ENCODE results near the gene ZNF792.
"Not testable (repeated sequence)": the region's sequence is repeated elsewhere in the genome, so short reads cannot be mapped to it uniquely, and the experiment has no call there.

The ZNF792 gene

DNA sequence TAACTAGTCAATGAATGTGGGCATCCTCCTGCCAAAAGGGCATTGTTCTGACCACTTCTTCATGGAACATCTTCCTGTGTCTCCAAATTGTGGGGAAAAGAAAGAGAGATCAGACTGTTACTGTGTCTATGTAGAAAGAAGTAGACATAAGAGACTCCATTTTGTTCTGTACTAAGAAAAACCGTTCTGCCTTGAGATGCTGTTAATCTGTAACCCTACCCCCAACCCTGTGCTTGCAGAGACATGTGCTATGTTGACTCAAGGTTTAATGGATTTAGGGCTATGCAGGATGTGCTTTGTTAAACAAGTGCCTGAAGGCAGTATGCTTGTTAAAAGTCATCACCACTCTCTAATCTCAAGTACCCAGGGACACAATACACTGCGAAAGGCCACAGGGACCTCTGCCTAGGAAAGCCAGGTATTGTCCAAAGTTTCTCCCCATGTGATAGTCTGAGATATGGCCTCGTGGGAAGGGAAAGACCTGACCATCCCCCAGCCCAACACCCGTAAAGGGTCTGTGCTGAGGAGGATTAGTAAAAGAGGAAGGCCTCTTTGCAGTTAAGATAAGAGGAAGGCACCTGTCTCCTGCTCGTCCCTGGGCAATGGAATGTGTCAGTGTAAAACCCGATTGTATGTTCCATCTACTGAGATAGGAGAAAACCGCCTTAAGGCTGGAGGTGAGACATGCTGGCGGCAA is 43.8 kb downstream of the ZNF792 start:
- peak; percentile 89 for DNase-seq

DNA sequence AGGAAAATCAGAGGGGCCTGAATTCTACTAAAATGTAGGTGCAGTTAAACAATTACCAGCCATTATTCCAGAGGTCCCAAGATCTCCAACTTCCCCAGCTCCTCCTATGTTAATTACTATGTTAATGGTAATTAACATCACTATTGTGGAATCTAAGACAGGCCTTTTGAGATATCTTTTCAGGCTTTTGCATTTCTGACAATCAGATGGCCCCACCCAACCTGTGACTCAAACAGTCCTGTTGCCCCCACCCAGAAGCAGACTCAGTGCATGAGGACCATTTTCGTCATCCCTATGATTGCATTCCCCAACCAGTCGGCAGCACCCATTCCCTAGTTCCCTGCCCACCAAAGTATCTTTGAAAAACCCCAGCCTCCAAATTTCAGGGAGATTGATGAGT is 45.8 kb downstream of the ZNF792 start:
- no peak for DNase-seq

DNA sequence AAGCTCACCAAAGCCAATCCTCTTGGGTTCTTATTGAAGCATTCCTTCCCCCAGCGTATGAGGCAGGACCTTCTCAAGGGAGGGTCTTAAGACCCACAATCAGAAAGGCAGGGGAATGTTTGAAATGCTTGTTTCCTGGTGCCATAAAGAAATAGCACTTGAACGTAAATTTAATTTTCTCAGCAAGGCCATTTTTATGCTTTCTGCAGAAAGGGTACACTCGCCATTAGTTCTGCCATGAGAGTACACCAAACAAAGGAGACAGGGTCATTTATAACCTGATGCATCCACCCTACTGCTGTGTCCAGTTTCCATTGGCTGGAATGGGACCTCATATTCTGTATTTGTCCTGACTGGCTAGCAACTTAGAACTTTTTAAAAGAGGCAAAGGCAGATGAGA is 46.9 kb downstream of the ZNF792 start:
- not testable (repeated sequence) for DNase-seq

DNA sequence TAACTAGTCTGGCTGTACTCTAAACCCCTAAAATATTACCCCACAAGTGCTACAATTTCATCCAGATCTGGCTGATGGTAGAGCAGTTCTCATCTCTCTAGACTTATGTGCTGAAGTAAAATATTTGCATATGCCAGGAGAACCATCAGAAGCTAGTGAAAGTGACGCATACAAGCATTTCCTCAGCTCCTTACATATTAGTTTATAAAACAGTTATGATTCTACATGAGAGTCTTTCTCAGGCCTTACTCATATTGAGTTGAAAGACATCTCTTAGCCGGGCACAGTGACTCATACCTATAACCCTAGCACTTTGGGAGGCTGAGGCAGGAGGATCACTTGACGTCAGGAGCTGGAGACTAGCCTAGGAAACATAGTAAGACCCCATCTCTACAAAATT is 53.3 kb downstream of the ZNF792 start:
- DNase-seq, result no peak
